Measurements from ENCODE around the gene TRIO. TPM values are rescaled to one million over a fixed set of nuclear protein-coding genes. Genes with fewer than 3 reads are reported as not detected.

TRIO gene
- polyA plus RNA-seq, 1 of the 3 experiments (the other 2 are of a cell fraction) = 229 TPM

DNA sequence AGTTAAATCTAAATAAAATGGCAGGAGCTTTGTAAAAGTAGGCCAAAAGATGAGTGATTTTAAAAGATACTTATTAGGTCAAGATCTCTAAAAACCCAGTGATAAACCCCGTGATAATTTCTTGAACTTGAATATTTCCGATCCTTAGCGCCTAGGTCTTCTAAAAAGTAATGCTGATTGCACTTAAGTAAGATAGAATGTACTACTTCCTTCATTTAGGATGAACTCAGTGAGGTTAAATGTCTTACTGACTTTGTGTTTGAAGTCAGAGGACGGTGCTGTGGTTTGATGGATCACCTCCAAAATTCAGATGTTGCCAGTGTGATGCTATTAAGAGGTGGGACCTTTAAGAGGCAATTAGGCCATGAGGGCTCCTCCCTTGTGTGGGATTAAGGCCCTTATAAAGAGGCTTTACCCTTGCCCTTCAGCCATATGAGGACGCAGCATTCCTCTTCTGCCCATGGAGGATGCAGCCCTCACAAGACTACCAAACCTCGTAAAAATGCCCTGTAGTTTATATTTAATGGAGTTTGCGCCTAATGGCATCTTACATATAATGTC is 130.1 kb downstream of the TRIO start:
- no peak for DNase-seq
- peaks cover 20 to 36% of the 10 kb centered on the region in 2 experiments for H3K36me3 ChIP-seq (replicated peaks in 1 of 2; ENCODE audit: control insufficient read depth in 1 of 2, insufficient read depth in 2 of 2, low read length in 1 of 2)
- no peaks in the 10 kb centered on the region for H3K9me2 ChIP-seq
- WGBS (ENCODE audit: low lambda C conversion rate) = 93% methylated on average over 7 of the region's 7 CpGs
- H3K4me1 ChIP-seq (ENCODE audit: control insufficient read depth in 1 of 2, insufficient read depth in 2 of 2, low read depth in 1 of 2, low read length in 1 of 2) = peaks cover 19 to 31% of the 10 kb centered on the region in 2 experiments
- H3K27me3 ChIP-seq (ENCODE audit: insufficient read depth) = no peaks in the 10 kb centered on the region
- H3K9ac ChIP-seq = no peak overlapping the region
- TF ChIP-seq SIN3A (IDR thresholded peaks at IDR 0.05; ENCODE audit: borderline replicate concordance, low read depth, low read length) (no peak), FOXJ3 (CRISPR knock-in tag; IDR thresholded peaks at IDR 0.05) (no peak), TEAD4 (IDR thresholded peaks at IDR 0.05; ENCODE audit: borderline replicate concordance, insufficient read depth) (no peak), YY1 (IDR thresholded peaks at IDR 0.05; ENCODE audit: low read depth) (no peak), RXRA (IDR thresholded peaks at IDR 0.05; ENCODE audit: borderline replicate concordance, low read depth) (no peak), CHD2 (IDR thresholded peaks at IDR 0.05; ENCODE audit: low read length, partially characterized antibody) (no peak), MXI1 (IDR thresholded peaks at IDR 0.05; ENCODE audit: low read depth, low read length) (no peak), MEF2A (IDR thresholded peaks at IDR 0.05; ENCODE audit: borderline replicate concordance, low read depth) (no peak), POLR2AphosphoS5 (IDR thresholded peaks at IDR 0.05; ENCODE audit: low read depth, low read length) (no peak), NRF1 (IDR thresholded peaks at IDR 0.05; ENCODE audit: low read depth, low read length) (no peak), NFIC (IDR thresholded peaks at IDR 0.05; ENCODE audit: borderline replicate concordance) (no peak), GABPA (IDR thresholded peaks at IDR 0.05; ENCODE audit: low read depth) (no peak), RFX5 (IDR thresholded peaks at IDR 0.05; ENCODE audit: low read length) (no peak), TCF12 (IDR thresholded peaks at IDR 0.05) (no peak), FOSL2 (IDR thresholded peaks at IDR 0.05; ENCODE audit: borderline replicate concordance, low read depth) (no peak), ELF1 (IDR thresholded peaks at IDR 0.05) (no peak), RAD21 (IDR thresholded peaks at IDR 0.05; ENCODE audit: low read length) (no peak)
- TF ChIP-seq, protein P1, sequence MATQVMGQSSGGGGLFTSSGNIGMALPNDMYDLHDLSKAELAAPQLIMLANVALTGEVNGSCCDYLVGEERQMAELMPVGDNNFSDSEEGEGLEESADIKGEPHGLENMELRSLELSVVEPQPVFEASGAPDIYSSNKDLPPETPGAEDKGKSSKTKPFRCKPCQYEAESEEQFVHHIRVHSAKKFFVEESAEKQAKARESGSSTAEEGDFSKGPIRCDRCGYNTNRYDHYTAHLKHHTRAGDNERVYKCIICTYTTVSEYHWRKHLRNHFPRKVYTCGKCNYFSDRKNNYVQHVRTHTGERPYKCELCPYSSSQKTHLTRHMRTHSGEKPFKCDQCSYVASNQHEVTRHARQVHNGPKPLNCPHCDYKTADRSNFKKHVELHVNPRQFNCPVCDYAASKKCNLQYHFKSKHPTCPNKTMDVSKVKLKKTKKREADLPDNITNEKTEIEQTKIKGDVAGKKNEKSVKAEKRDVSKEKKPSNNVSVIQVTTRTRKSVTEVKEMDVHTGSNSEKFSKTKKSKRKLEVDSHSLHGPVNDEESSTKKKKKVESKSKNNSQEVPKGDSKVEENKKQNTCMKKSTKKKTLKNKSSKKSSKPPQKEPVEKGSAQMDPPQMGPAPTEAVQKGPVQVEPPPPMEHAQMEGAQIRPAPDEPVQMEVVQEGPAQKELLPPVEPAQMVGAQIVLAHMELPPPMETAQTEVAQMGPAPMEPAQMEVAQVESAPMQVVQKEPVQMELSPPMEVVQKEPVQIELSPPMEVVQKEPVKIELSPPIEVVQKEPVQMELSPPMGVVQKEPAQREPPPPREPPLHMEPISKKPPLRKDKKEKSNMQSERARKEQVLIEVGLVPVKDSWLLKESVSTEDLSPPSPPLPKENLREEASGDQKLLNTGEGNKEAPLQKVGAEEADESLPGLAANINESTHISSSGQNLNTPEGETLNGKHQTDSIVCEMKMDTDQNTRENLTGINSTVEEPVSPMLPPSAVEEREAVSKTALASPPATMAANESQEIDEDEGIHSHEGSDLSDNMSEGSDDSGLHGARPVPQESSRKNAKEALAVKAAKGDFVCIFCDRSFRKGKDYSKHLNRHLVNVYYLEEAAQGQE (IDR thresholded peaks at IDR 0.05; ENCODE audit: low read depth, low read length) = no peak
- TF ChIP-seq, protein P2, sequence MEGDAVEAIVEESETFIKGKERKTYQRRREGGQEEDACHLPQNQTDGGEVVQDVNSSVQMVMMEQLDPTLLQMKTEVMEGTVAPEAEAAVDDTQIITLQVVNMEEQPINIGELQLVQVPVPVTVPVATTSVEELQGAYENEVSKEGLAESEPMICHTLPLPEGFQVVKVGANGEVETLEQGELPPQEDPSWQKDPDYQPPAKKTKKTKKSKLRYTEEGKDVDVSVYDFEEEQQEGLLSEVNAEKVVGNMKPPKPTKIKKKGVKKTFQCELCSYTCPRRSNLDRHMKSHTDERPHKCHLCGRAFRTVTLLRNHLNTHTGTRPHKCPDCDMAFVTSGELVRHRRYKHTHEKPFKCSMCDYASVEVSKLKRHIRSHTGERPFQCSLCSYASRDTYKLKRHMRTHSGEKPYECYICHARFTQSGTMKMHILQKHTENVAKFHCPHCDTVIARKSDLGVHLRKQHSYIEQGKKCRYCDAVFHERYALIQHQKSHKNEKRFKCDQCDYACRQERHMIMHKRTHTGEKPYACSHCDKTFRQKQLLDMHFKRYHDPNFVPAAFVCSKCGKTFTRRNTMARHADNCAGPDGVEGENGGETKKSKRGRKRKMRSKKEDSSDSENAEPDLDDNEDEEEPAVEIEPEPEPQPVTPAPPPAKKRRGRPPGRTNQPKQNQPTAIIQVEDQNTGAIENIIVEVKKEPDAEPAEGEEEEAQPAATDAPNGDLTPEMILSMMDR (IDR thresholded peaks at IDR 0.05) = no peak
- TF ChIP-seq, protein P3, sequence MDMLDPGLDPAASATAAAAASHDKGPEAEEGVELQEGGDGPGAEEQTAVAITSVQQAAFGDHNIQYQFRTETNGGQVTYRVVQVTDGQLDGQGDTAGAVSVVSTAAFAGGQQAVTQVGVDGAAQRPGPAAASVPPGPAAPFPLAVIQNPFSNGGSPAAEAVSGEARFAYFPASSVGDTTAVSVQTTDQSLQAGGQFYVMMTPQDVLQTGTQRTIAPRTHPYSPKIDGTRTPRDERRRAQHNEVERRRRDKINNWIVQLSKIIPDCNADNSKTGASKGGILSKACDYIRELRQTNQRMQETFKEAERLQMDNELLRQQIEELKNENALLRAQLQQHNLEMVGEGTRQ (IDR thresholded peaks at IDR 0.05; ENCODE audit: borderline replicate concordance, low read depth, low read length) = no peak
- H3K4me3 ChIP-seq (ENCODE audit: low read depth in 2 of 2, low read length in 1 of 2) = no peak overlapping the region
- no peak overlapping the region for H3K27ac ChIP-seq (ENCODE audit: low read depth in 2 of 2, low read length in 1 of 2)
- H3K4me2 ChIP-seq = no peak overlapping the region
- CTCF ChIA-PET = interaction anchor here (1.7 kb wide), 1 partner anchor 164 kb away, joined by 7 read pairs; no protein-coding TSS in a partner anchor
- peaks cover 15% of the 10 kb centered on the region for H3F3A ChIP-seq (replicated peaks; ENCODE audit: insufficient read depth)
- H3K9me3 ChIP-seq = no peaks in the 10 kb centered on the region
- peaks cover 32% of the 10 kb centered on the region for H4K20me1 ChIP-seq (ENCODE audit: insufficient read depth)
- no peak overlapping the region for H2AFZ ChIP-seq (ENCODE audit: low read depth)
- peaks cover 100% of the 10 kb centered on the region for H3K79me2 ChIP-seq (ENCODE audit: insufficient read depth)
- POLR2A ChIA-PET = no interaction called here
